Loucy (cell line): ENCODE results near the gene NALCN.
A peak's percentile ranks its signal among the peaks of the same experiment; 100 is the strongest.

Source experiments
- CTCF ChIP-seq: fragments of 200-600 bp; sonication (generic); conservative IDR thresholded peaks from 2 replicates; pipeline ENCODE4 v1.5.1; 2014; ENCODE audit warnings: mild to moderate bottlenecking, antibody characterized with exemption, low read length
- EZH2phosphoT487 ChIP-seq: fragments of 200-600 bp; IDR thresholded peaks from 2 replicates; pipeline ENCODE4 v1.6.1; 2018; ENCODE audit warnings: antibody characterized with exemption, mild to moderate bottlenecking, moderate library complexity, borderline replicate concordance

GRCh38 chr13:101149735-101150384 is 266.4 kb downstream of the NALCN start:
- TF ChIP-seq CTCF, result peak; percentile 63
- no peak for TF ChIP-seq EZH2phosphoT487
